HEK293 (cell line): Measurements from ENCODE around the gene MIF.

Experiments used
- CTCF ChIA-PET: fragments of 350-600 bp; formaldehyde crosslinking; extraction: SDS; loops from one replicate; lab custom pipeline; 2021; ENCODE audit warnings: antibody characterized with exemption; lab: Yijun Ruan, JAX
- POLR2A ChIA-PET: fragments of 300-600 bp; formaldehyde crosslinking; extraction: SDS; loops from one replicate; lab custom pipeline; 2020; ENCODE audit warnings: antibody characterized with exemption, inconsistent platforms; lab: Yijun Ruan, JAX
- H3K27ac ChIP-seq: fragments of 200-500 bp; sonication (Bioruptor generic); 2 replicates; pipeline ENCODE4 v1.5.1; 2014; ENCODE audit warnings: low read depth, low read length, control low read depth, inconsistent platforms; ENCODE audit errors: extremely low read depth
- H3K36me3 ChIP-seq, 2 experiments: fragments of 200-500 bp in 1 of 2; sonication (Bioruptor generic) in 1 of 2; 1 replicate in 1 of 2; 2 replicates in 1 of 2; pipeline ENCODE4 v1.5.1; 2014 to 2017; ENCODE audit warnings: inconsistent platforms in 2 of 2, low read length in 2 of 2; ENCODE audit not compliant: control insufficient read depth in 2 of 2, insufficient read depth in 1 of 2
- H3K4me1 ChIP-seq: fragments of 200-500 bp; sonication (Bioruptor generic); 2 replicates; pipeline ENCODE4 v1.5.1; 2014; ENCODE audit warnings: mild to moderate bottlenecking, low read length, inconsistent platforms; ENCODE audit not compliant: control insufficient read depth, insufficient read depth
- H3K4me3 ChIP-seq: 2 replicates; pipeline ENCODE4 v1.5.1; 2011; ENCODE audit warnings: low read depth, mild to moderate bottlenecking, control low read depth, low read length, moderate library complexity
- H3K9me3 ChIP-seq: fragments of 200-500 bp; sonication (Bioruptor generic); 2 replicates; pipeline ENCODE4 v1.5.1; 2014; ENCODE audit warnings: low read depth, low read length, inconsistent platforms; ENCODE audit not compliant: control insufficient read depth, insufficient read depth
- GLIS1 ChIP-seq: fragments of 450-650 bp; formaldehyde crosslinking; IDR thresholded peaks from 2 replicates; pipeline ENCODE4 v1.5.1; 2016; ENCODE audit warnings: missing biosample characterization, missing genetic modification characterization
- GLIS2 ChIP-seq: fragments of 450-650 bp; formaldehyde crosslinking; IDR thresholded peaks from 2 replicates; pipeline ENCODE4 v1.5.1; 2016; ENCODE audit warnings: missing biosample characterization, missing genetic modification characterization
- KLF8 ChIP-seq: fragments of 450-650 bp; formaldehyde crosslinking; IDR thresholded peaks from 2 replicates; pipeline ENCODE4 v1.5.1; 2016; ENCODE audit warnings: missing biosample characterization, missing genetic modification characterization
- OSR2 ChIP-seq: fragments of 450-650 bp; formaldehyde crosslinking; IDR thresholded peaks from 2 replicates; pipeline ENCODE4 v1.5.1; 2016; ENCODE audit warnings: missing biosample characterization, missing genetic modification characterization
- SP2 ChIP-seq: fragments of 450-650 bp; formaldehyde crosslinking; IDR thresholded peaks from 2 replicates; pipeline ENCODE4 v1.5.1; 2016; ENCODE audit warnings: missing biosample characterization, missing genetic modification characterization
- SP3 ChIP-seq: fragments of 450-650 bp; formaldehyde crosslinking; IDR thresholded peaks from 2 replicates; pipeline ENCODE4 v1.5.1; 2016; ENCODE audit warnings: missing biosample characterization, missing genetic modification characterization
- TRIM28 ChIP-seq: IDR thresholded peaks from 2 replicates; pipeline ENCODE4 v1.6.1; 2011; ENCODE audit warnings: low read length, control low read depth, borderline replicate concordance
- ZBTB8A ChIP-seq: fragments of 450-650 bp; formaldehyde crosslinking; IDR thresholded peaks from 2 replicates; pipeline ENCODE4 v1.5.1; 2016; ENCODE audit warnings: missing biosample characterization, missing genetic modification characterization
- ZFP37 ChIP-seq: fragments of 450-650 bp; formaldehyde crosslinking; IDR thresholded peaks from 2 replicates; pipeline ENCODE4 v1.5.1; 2016; ENCODE audit warnings: missing biosample characterization, missing genetic modification characterization
- ZFP41 ChIP-seq: fragments of 450-650 bp; formaldehyde crosslinking; IDR thresholded peaks from 2 replicates; pipeline ENCODE4 v1.5.1; 2016; ENCODE audit warnings: missing biosample characterization, missing genetic modification characterization, borderline replicate concordance
- ZNF132 ChIP-seq: fragments of 450-650 bp; formaldehyde crosslinking; IDR thresholded peaks from 2 replicates; pipeline ENCODE4 v1.5.1; 2017; ENCODE audit warnings: missing biosample characterization, missing genetic modification characterization, borderline replicate concordance
- ZNF169 ChIP-seq: fragments of 450-650 bp; formaldehyde crosslinking; IDR thresholded peaks from 2 replicates; pipeline ENCODE4 v1.5.1; 2016; ENCODE audit warnings: missing biosample characterization, missing genetic modification characterization
- ZNF211 ChIP-seq: fragments of 450-650 bp; formaldehyde crosslinking; IDR thresholded peaks from 2 replicates; pipeline ENCODE4 v1.5.1; 2016; ENCODE audit warnings: low read depth, missing biosample characterization, missing genetic modification characterization
- ZNF223 ChIP-seq: fragments of 450-650 bp; formaldehyde crosslinking; IDR thresholded peaks from 2 replicates; pipeline ENCODE4 v1.5.1; 2016; ENCODE audit warnings: missing biosample characterization, missing genetic modification characterization
- ZNF24 ChIP-seq: fragments of 450-650 bp; formaldehyde crosslinking; IDR thresholded peaks from 2 replicates; pipeline ENCODE4 v1.5.1; 2016; ENCODE audit warnings: missing biosample characterization, missing genetic modification characterization
- ZNF324 ChIP-seq: fragments of 450-650 bp; formaldehyde crosslinking; IDR thresholded peaks from 2 replicates; pipeline ENCODE4 v1.5.1; 2016; ENCODE audit warnings: missing biosample characterization, missing genetic modification characterization
- ZNF366 ChIP-seq: fragments of 450-650 bp; formaldehyde crosslinking; conservative IDR thresholded peaks from 2 replicates; pipeline ENCODE4 v1.5.1; 2016; ENCODE audit warnings: missing biosample characterization, missing genetic modification characterization
- ZNF423 ChIP-seq: fragments of 450-650 bp; formaldehyde crosslinking; IDR thresholded peaks from 2 replicates; pipeline ENCODE4 v1.5.1; 2016; ENCODE audit warnings: missing biosample characterization, missing genetic modification characterization
- ZNF530 ChIP-seq: fragments of 450-650 bp; formaldehyde crosslinking; IDR thresholded peaks from 2 replicates; pipeline ENCODE4 v1.5.1; 2016; ENCODE audit warnings: low read depth, missing biosample characterization, missing genetic modification characterization
- ZNF555 ChIP-seq: fragments of 450-650 bp; formaldehyde crosslinking; conservative IDR thresholded peaks from 2 replicates; pipeline ENCODE4 v1.5.1; 2017; ENCODE audit warnings: missing biosample characterization, mild to moderate bottlenecking, missing genetic modification characterization, inconsistent platforms
- ZNF610 ChIP-seq: fragments of 450-650 bp; formaldehyde crosslinking; IDR thresholded peaks from 2 replicates; pipeline ENCODE4 v1.5.1; 2016; ENCODE audit warnings: missing biosample characterization, missing genetic modification characterization, borderline replicate concordance
- ZNF654 ChIP-seq: fragments of 450-650 bp; formaldehyde crosslinking; IDR thresholded peaks from 2 replicates; pipeline ENCODE4 v1.5.1; 2016; ENCODE audit warnings: low read depth, missing biosample characterization, missing genetic modification characterization
- ZNF670 ChIP-seq: fragments of 450-650 bp; formaldehyde crosslinking; IDR thresholded peaks from 2 replicates; pipeline ENCODE4 v1.5.1; 2016; ENCODE audit warnings: missing biosample characterization, missing genetic modification characterization, low read depth
- ZNF747 ChIP-seq: fragments of 450-650 bp; formaldehyde crosslinking; IDR thresholded peaks from 2 replicates; pipeline ENCODE4 v1.5.1; 2016; ENCODE audit warnings: missing biosample characterization, missing genetic modification characterization
- ZNF776 ChIP-seq: fragments of 450-650 bp; formaldehyde crosslinking; IDR thresholded peaks from 2 replicates; pipeline ENCODE4 v1.5.0; 2017; ENCODE audit warnings: missing biosample characterization, missing genetic modification characterization, borderline replicate concordance
- TF ChIP-seq, protein P1 (sequence below): fragments of 450-650 bp; formaldehyde crosslinking; IDR thresholded peaks from 2 replicates; pipeline ENCODE4 v1.5.1; 2016; ENCODE audit warnings: missing biosample characterization, missing genetic modification characterization, borderline replicate concordance
- TF ChIP-seq, protein P2 (sequence below): fragments of 450-650 bp; formaldehyde crosslinking; IDR thresholded peaks from 2 replicates; pipeline ENCODE4 v1.5.1; 2017; ENCODE audit warnings: missing biosample characterization, missing genetic modification characterization
- TF ChIP-seq, protein P3 (sequence below): fragments of 450-650 bp; formaldehyde crosslinking; IDR thresholded peaks from 2 replicates; pipeline ENCODE4 v1.5.1; 2016; ENCODE audit warnings: missing biosample characterization, missing genetic modification characterization

The MIF gene

GRCh38 chr22:23884140-23884539 is 10.0 kb upstream of the MIF start (continued):
- TF ChIP-seq, protein P1, sequence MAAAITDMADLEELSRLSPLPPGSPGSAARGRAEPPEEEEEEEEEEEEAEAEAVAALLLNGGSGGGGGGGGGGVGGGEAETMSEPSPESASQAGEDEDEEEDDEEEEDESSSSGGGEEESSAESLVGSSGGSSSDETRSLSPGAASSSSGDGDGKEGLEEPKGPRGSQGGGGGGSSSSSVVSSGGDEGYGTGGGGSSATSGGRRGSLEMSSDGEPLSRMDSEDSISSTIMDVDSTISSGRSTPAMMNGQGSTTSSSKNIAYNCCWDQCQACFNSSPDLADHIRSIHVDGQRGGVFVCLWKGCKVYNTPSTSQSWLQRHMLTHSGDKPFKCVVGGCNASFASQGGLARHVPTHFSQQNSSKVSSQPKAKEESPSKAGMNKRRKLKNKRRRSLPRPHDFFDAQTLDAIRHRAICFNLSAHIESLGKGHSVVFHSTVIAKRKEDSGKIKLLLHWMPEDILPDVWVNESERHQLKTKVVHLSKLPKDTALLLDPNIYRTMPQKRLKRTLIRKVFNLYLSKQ (tag by site-specific recombination): no peak
- no peak for TF ChIP-seq ZNF747 (tag by site-specific recombination)
- TF ChIP-seq, protein P2, sequence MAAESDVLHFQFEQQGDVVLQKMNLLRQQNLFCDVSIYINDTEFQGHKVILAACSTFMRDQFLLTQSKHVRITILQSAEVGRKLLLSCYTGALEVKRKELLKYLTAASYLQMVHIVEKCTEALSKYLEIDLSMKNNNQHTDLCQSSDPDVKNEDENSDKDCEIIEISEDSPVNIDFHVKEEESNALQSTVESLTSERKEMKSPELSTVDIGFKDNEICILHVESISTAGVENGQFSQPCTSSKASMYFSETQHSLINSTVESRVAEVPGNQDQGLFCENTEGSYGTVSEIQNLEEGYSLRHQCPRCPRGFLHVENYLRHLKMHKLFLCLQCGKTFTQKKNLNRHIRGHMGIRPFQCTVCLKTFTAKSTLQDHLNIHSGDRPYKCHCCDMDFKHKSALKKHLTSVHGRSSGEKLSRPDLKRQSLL (tag by site-specific recombination): no peak
- TF ChIP-seq KLF8 (tag by site-specific recombination): no peak
- no peak for TF ChIP-seq ZNF366 (tag by site-specific recombination)
- TF ChIP-seq ZNF555 (tag by site-specific recombination): no peak
- TF ChIP-seq ZNF610 (tag by site-specific recombination): no peak

DNA sequence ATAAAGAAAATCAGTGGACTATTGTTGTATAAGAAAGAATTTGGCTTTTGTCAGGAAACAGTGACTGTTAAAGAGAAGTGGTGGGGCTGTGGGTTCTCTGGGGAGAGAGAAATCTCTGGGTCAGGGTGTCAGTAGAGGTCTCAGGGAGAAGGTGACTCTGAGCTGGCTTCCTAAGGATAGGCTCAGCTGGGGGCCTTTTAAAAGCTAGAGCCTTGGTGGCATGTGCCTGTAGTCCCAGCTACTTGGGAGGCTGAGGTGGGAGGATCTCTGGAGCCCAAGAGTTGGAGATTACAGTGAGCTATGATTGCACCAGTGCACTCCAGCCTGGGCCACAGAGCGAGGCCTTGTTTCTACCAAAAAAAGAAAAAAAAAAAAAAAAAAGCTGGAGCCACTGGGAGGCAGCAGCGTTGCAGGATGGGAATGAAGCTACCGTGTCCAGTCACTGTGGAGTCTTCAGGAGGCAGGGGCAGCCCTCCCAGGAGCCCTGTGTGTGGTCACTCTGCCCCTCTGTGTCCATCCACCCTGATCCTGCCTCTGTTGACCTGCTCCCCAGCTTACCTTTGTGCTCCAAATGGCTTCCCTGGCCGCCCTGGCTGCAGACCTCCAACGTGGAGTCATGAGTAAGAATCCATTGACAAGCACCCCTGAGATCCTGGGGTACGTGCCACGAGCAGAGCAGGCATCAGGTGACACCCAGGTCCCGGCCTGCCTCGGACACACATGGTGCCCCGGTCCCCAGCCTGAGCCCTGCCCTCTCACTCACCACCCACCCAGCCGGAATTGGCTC is 5.4 kb upstream of the MIF start:
- TF ChIP-seq, protein P3, sequence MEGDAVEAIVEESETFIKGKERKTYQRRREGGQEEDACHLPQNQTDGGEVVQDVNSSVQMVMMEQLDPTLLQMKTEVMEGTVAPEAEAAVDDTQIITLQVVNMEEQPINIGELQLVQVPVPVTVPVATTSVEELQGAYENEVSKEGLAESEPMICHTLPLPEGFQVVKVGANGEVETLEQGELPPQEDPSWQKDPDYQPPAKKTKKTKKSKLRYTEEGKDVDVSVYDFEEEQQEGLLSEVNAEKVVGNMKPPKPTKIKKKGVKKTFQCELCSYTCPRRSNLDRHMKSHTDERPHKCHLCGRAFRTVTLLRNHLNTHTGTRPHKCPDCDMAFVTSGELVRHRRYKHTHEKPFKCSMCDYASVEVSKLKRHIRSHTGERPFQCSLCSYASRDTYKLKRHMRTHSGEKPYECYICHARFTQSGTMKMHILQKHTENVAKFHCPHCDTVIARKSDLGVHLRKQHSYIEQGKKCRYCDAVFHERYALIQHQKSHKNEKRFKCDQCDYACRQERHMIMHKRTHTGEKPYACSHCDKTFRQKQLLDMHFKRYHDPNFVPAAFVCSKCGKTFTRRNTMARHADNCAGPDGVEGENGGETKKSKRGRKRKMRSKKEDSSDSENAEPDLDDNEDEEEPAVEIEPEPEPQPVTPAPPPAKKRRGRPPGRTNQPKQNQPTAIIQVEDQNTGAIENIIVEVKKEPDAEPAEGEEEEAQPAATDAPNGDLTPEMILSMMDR (tag by site-specific recombination): peak; percentile 78
- TF ChIP-seq ZNF654 (tag by site-specific recombination): peak; percentile 45
- no peak for TF ChIP-seq ZNF132 (tag by site-specific recombination)
- no peak for TF ChIP-seq ZNF366 (tag by site-specific recombination)
- TF ChIP-seq GLIS2 (tag by site-specific recombination): peak; percentile 42; the same call in 1 of the 2 replicates
- peak; percentile 67 for TF ChIP-seq GLIS1
- no peak for TF ChIP-seq ZBTB8A
- no peak for TF ChIP-seq ZFP37
- Histone ChIP-seq H3K36me3 (no peaks in the 10 kb centered on the region), H3K9me3 (no peaks in the 10 kb centered on the region), H3K27ac (no peak overlapping the region), H3K4me1 (peaks cover 4% of the 10 kb centered on the region; the same call in 1 of the 2 replicates), H3K4me3 (no peak overlapping the region)
- ChIA-PET POLR2A (interaction anchor here (0.5 to 1.8 kb wide), 8 partner anchors 16 to 1978 kb away, joined by 3 to 10 read pairs (median 6); partner anchors contain the start of gene SLC2A11), CTCF (interaction anchor here (0.5 to 2.9 kb wide), 15 partner anchors 10 to 617 kb away, joined by 3 to 9 read pairs (median 5); no protein-coding TSS in a partner anchor)

- H3K4me1 ChIP-seq: peaks cover 5% of the 10 kb centered on the region; the same call in 1 of the 2 replicates
- no peaks in the 10 kb centered on the region for H3K9me3 ChIP-seq
- CTCF ChIA-PET: interaction anchor here (0.6 to 2.9 kb wide), 9 partner anchors 9 to 40 kb away, joined by 3 to 9 read pairs (median 6); partner anchors contain the start of gene SLC2A11
- H3K27ac ChIP-seq: no peak overlapping the region
- POLR2A ChIA-PET: interaction anchor here (0.6 to 1.8 kb wide), 3 partner anchors 8 to 32 kb away, joined by 3 to 10 read pairs (median 4); partner anchors contain the start of gene SLC2A11
- H3K4me3 ChIP-seq: no peak overlapping the region
- H3K36me3 ChIP-seq: no peaks in the 10 kb centered on the region
- no peak for TF ChIP-seq SP2 (tag by site-specific recombination)
- TF ChIP-seq ZNF24 (tag by site-specific recombination): no peak
- no peak for TF ChIP-seq TRIM28
- TF ChIP-seq ZNF324 (tag by site-specific recombination): no peak
- TF ChIP-seq ZFP41: no peak
- no peak for TF ChIP-seq ZNF670 (tag by site-specific recombination)
- no peak for TF ChIP-seq ZNF211 (tag by site-specific recombination)
- no peak for TF ChIP-seq ZNF169 (tag by site-specific recombination)
- TF ChIP-seq OSR2: no peak
- TF ChIP-seq ZNF530: no peak
- no peak for TF ChIP-seq ZNF223 (tag by site-specific recombination)
- no peak for TF ChIP-seq SP3 (tag by site-specific recombination)
- TF ChIP-seq ZNF423 (tag by site-specific recombination): no peak
- TF ChIP-seq ZNF747 (tag by site-specific recombination): no peak
- no peak for TF ChIP-seq ZNF776 (tag by site-specific recombination)
Measured at GRCh38 chr22:23889620-23890019, 4.6 kb upstream of the MIF start.
